DND-41 (cell line): ENCODE data around the gene SETBP1.

Source experiments
- ATAC-seq: fragments of 200-7000 bp; cut with Tn5 transposase; 3 replicates; pipeline ENCODE4 v1.9.1; 2021; ENCODE audit warnings: low read depth; ENCODE audit not compliant: insufficient read depth
- DNase-seq: peaks from one replicate; pipeline ENCODE4 v3.0.0-alpha.2; 2020
- H2AFZ ChIP-seq: 2 replicates; pipeline ENCODE4 v1.6.0; 2012; ENCODE audit warnings: low read depth, low read length
- H3K27ac ChIP-seq: 2 replicates; pipeline ENCODE4 v1.5.1; 2012; ENCODE audit warnings: low read length, inconsistent platforms
- H3K27me3 ChIP-seq: fragments of 200-600 bp; sonication (generic); 2 replicates; pipeline ENCODE4 v1.6.0; 2012; ENCODE audit warnings: low read length, mild to moderate bottlenecking, inconsistent platforms; ENCODE audit not compliant: insufficient read depth, poor library complexity
- H3K36me3 ChIP-seq: 2 replicates; pipeline ENCODE4 v1.5.1; 2012; ENCODE audit warnings: low read length, inconsistent platforms; ENCODE audit not compliant: insufficient read depth
- H3K4me1 ChIP-seq: 2 replicates; pipeline ENCODE4 v1.5.1; 2012; ENCODE audit warnings: mild to moderate bottlenecking, low read length; ENCODE audit not compliant: insufficient read depth
- H3K4me2 ChIP-seq: 2 replicates; pipeline ENCODE4 v1.6.0; 2012; ENCODE audit warnings: mild to moderate bottlenecking, moderate library complexity, low read length, inconsistent platforms; ENCODE audit not compliant: insufficient read depth
- H3K4me3 ChIP-seq, 2 experiments: fragments of 200-600 bp in 1 of 2; shearing (Covaris generic) in 1 of 2; 2 replicates each; pipeline ENCODE4 v1.5.1; 2012 to 2016; ENCODE audit warnings: inconsistent platforms in 2 of 2, low read length in 2 of 2, mild to moderate bottlenecking in 2 of 2, low read depth in 1 of 2, moderate library complexity in 1 of 2
- H3K79me2 ChIP-seq: 2 replicates; pipeline ENCODE4 v1.6.0; 2012; ENCODE audit warnings: low read length, inconsistent platforms; ENCODE audit not compliant: insufficient read depth
- H3K9ac ChIP-seq: 2 replicates; pipeline ENCODE4 v1.6.0; 2012; ENCODE audit warnings: low read depth, mild to moderate bottlenecking, inconsistent platforms, low read length, moderate library complexity
- H3K9me3 ChIP-seq: 2 replicates; pipeline ENCODE4 v1.5.1; 2012; ENCODE audit warnings: low read length, moderate library complexity, mild to moderate bottlenecking, inconsistent platforms; ENCODE audit not compliant: insufficient read depth, severe bottlenecking
- H4K20me1 ChIP-seq: 2 replicates; pipeline ENCODE4 v1.6.0; 2012; ENCODE audit warnings: low read length; ENCODE audit not compliant: insufficient read depth
- EZH2 ChIP-seq: IDR thresholded peaks from 3 replicates; pipeline ENCODE4 v1.6.1; 2012; ENCODE audit warnings: borderline replicate concordance, low read depth, mild to moderate bottlenecking, moderate library complexity, low read length, inconsistent platforms; ENCODE audit not compliant: severe bottlenecking
- TF ChIP-seq, protein P1 (sequence below): IDR thresholded peaks from 2 replicates; pipeline ENCODE4 v1.5.1; 2012; ENCODE audit warnings: borderline replicate concordance, low read length, moderate library complexity, mild to moderate bottlenecking; ENCODE audit not compliant: poor library complexity, severe bottlenecking; ENCODE audit errors: extremely low read depth

SETBP1 gene

GRCh38 chr18:45056926-45057325 is 376.2 kb downstream of the SETBP1 start:
- no peak overlapping the region for H3K9ac ChIP-seq
- H3K27me3 ChIP-seq: no peaks in the 10 kb centered on the region
- DNase-seq: no peak
- no peak for TF ChIP-seq EZH2
- TF ChIP-seq, protein P1, sequence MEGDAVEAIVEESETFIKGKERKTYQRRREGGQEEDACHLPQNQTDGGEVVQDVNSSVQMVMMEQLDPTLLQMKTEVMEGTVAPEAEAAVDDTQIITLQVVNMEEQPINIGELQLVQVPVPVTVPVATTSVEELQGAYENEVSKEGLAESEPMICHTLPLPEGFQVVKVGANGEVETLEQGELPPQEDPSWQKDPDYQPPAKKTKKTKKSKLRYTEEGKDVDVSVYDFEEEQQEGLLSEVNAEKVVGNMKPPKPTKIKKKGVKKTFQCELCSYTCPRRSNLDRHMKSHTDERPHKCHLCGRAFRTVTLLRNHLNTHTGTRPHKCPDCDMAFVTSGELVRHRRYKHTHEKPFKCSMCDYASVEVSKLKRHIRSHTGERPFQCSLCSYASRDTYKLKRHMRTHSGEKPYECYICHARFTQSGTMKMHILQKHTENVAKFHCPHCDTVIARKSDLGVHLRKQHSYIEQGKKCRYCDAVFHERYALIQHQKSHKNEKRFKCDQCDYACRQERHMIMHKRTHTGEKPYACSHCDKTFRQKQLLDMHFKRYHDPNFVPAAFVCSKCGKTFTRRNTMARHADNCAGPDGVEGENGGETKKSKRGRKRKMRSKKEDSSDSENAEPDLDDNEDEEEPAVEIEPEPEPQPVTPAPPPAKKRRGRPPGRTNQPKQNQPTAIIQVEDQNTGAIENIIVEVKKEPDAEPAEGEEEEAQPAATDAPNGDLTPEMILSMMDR: no peak
- H4K20me1 ChIP-seq: no peaks in the 10 kb centered on the region
- H2AFZ ChIP-seq: no peak overlapping the region
- H3K79me2 ChIP-seq: no peaks in the 10 kb centered on the region
- H3K4me2 ChIP-seq: no peak overlapping the region
- H3K9me3 ChIP-seq: no peaks in the 10 kb centered on the region
- no peak overlapping the region for H3K27ac ChIP-seq
- no peak overlapping the region for H3K4me3 ChIP-seq
- H3K36me3 ChIP-seq: no peaks in the 10 kb centered on the region
- no peaks in the 10 kb centered on the region for H3K4me1 ChIP-seq
- no peak for ATAC-seq

GRCh38 chr18:45057955-45058600 is 377.4 kb downstream of the SETBP1 start:
- Histone ChIP-seq H3K27ac (no peak overlapping the region), H3K36me3 (no peaks in the 10 kb centered on the region), H3K9ac (no peak overlapping the region), H3K27me3 (no peaks in the 10 kb centered on the region), H3K4me3 (no peak overlapping the region), H3K4me1 (no peaks in the 10 kb centered on the region), H3K79me2 (no peaks in the 10 kb centered on the region), H2AFZ (no peak overlapping the region), H4K20me1 (no peaks in the 10 kb centered on the region), H3K4me2 (no peak overlapping the region), H3K9me3 (no peaks in the 10 kb centered on the region)
- no peak for TF ChIP-seq EZH2
- TF ChIP-seq, protein P1: no peak
- DNase-seq (no peak), ATAC-seq (no peak)

- DNase-seq: no peak
- no peak for TF ChIP-seq EZH2
- TF ChIP-seq, protein P1: no peak
- no peaks in the 10 kb centered on the region for H3K4me1 ChIP-seq
- no peaks in the 10 kb centered on the region for H3K36me3 ChIP-seq
- H3K79me2 ChIP-seq: no peaks in the 10 kb centered on the region
- H3K9me3 ChIP-seq: no peaks in the 10 kb centered on the region
- no peaks in the 10 kb centered on the region for H4K20me1 ChIP-seq
- no peaks in the 10 kb centered on the region for H3K27me3 ChIP-seq
- H3K4me2 ChIP-seq: no peak overlapping the region
- no peak overlapping the region for H3K27ac ChIP-seq
- no peak overlapping the region for H3K4me3 ChIP-seq
- ATAC-seq: no peak
- no peak overlapping the region for H2AFZ ChIP-seq
- H3K9ac ChIP-seq: no peak overlapping the region
These were observed 379.0 kb downstream of the SETBP1 start for GRCh38 chr18:45059695-45060094.
